Small intestine (tissue), 7 donors: Measurements from ENCODE around the gene CREB5. TPM values are rescaled to one million over a fixed set of nuclear protein-coding genes. Genes with fewer than 3 reads are reported as not detected.

Experiments
- DNase-seq, 2 donors: peaks; one replicate each; pipeline versions ENCODE4 v3.0.0 to v3.0.0-alpha.2; 2013
- FAIRE-seq: peaks from 2 replicates; lab custom pipeline; 2012; peaks lifted over from hg19 to GRCh38; lab: Jason Lieb, UNC
- H3K27ac ChIP-seq, 3 donors: one replicate each; pipeline ENCODE4 v1.5.1; 2013; ENCODE audit warnings: low read length in 2 of 3, mild to moderate bottlenecking in 2 of 3, control low read depth in 1 of 3, inconsistent platforms in 1 of 3, low read depth in 1 of 3, moderate library complexity in 1 of 3
- H3K27me3 ChIP-seq, 3 donors: one replicate each; pipeline ENCODE4 v1.6.1; 2013; ENCODE audit warnings: low read length in 3 of 3, inconsistent platforms in 1 of 3; ENCODE audit not compliant: control insufficient read depth in 3 of 3, insufficient read depth in 3 of 3
- H3K36me3 ChIP-seq, 3 donors: one replicate each; pipeline ENCODE4 v1.6.1; 2013; ENCODE audit warnings: low read length in 3 of 3, inconsistent platforms in 1 of 3, low read depth in 1 of 3, mild to moderate bottlenecking in 1 of 3, moderate library complexity in 1 of 3; ENCODE audit not compliant: control insufficient read depth in 3 of 3, insufficient read depth in 2 of 3
- H3K4me1 ChIP-seq, 3 donors: one replicate each; pipeline ENCODE4 v1.6.1; 2013; ENCODE audit warnings: low read length in 2 of 3, inconsistent platforms in 1 of 3, low read depth in 1 of 3, mild to moderate bottlenecking in 1 of 3, moderate library complexity in 1 of 3; ENCODE audit not compliant: control insufficient read depth in 3 of 3, insufficient read depth in 2 of 3
- H3K4me3 ChIP-seq, 3 donors: one replicate each; pipeline ENCODE4 v1.5.1; 2013; ENCODE audit warnings: low read length in 3 of 3, control low read depth in 1 of 3, inconsistent platforms in 1 of 3, low read depth in 1 of 3, mild to moderate bottlenecking in 1 of 3, moderate library complexity in 1 of 3
- H3K9me3 ChIP-seq, 2 donors: one replicate each; pipeline ENCODE4 v1.6.1; 2013; ENCODE audit warnings: low read depth in 1 of 2, low read length in 1 of 2; ENCODE audit not compliant: control insufficient read depth in 2 of 2, insufficient read depth in 1 of 2
- WGBS, 3 donors: extraction: QIAGEN DNeasy Blood & Tissue Kit; methylation state at CpG; one replicate each; pipeline ENCODE4 v1.1.7; 2013; 5-methylcytosine and 5-hydroxymethylcytosine counted together
- polyA plus RNA-seq, 4 donors: library from polyadenylated mRNA; stranded (reverse) in 3 of 4; unstranded in 1 of 4; fragments of 200-250 nt in 3 of 4; fragments of 120-200 nt in 1 of 4; gene quantifications; one replicate each; pipeline versions ENCODE4 v1.2.1 to v1.2.3, GENCODE V29; 2013
- donor health status: healthy with polysubstance abuse.
- donor health status: control.
- donor health status: control.
- donor health status: Bipolar disorder and iron deficiency.
- donor health status: healthy.

CREB5 gene
- polyA plus RNA-seq, 4 donors: 0.27 to 3.0 (median 1.8) TPM; not detected in 1

GRCh38 chr7:28684650-28685241 lies 272.4 kb downstream of the CREB5 start:
- no peak for DNase-seq
- WGBS, 3 donors: 44 to 66% (median 50%) methylated on average over 5 of the region's 5 CpGs
- no peak overlapping the region for H3K4me3 ChIP-seq

DNA sequence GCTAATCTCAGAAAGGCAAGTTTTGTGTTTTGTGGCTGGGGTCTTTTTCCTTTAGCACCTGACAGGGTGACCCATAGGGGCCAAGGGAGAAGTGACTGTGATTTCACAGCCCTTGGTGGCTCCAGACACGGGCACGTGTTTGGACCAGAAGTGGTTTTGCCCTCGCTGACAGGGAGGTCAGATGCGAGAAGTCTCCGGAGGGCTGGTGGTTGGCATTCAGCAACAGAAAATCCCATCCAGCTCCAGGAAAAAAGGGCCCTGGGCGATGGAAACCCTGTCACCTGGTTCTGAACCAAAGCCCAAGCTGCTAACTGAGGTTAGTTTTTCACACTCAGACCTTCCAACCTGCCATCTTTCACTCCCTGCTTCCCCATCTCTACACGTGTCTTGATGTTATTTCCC lies 272.9 kb downstream of the CREB5 start:
- WGBS, 3 donors: 44 to 51% (median 51%) methylated on average over 7 of the region's 7 CpGs
- peak overlapping the region in 2 of 3 donors; percentile 60 to 72 for H3K27ac ChIP-seq
- H3K4me1 ChIP-seq: peaks cover 0 to 3% (median 3%) of the 10 kb centered on the region in 3 donors
- no peak for DNase-seq
- H3K36me3 ChIP-seq: no peaks in the 10 kb centered on the region
- H3K27me3 ChIP-seq: peaks cover 0 to 6% (median 0%) of the 10 kb centered on the region in 3 donors
- no peak overlapping the region for H3K4me3 ChIP-seq
- no peak for FAIRE-seq
- no peaks in the 10 kb centered on the region for H3K9me3 ChIP-seq

More at GRCh38 chr7:28684650-28685241, 272.4 kb downstream of the CREB5 start:
- Histone ChIP-seq H3K36me3 (no peaks in the 10 kb centered on the region), H3K4me1 (peaks cover 0 to 3% (median 3%) of the 10 kb centered on the region in 3 donors), H3K27me3 (peaks cover 0 to 6% (median 0%) of the 10 kb centered on the region in 3 donors), H3K27ac (no peak overlapping the region), H3K9me3 (no peaks in the 10 kb centered on the region)
- FAIRE-seq: no peak

DNA sequence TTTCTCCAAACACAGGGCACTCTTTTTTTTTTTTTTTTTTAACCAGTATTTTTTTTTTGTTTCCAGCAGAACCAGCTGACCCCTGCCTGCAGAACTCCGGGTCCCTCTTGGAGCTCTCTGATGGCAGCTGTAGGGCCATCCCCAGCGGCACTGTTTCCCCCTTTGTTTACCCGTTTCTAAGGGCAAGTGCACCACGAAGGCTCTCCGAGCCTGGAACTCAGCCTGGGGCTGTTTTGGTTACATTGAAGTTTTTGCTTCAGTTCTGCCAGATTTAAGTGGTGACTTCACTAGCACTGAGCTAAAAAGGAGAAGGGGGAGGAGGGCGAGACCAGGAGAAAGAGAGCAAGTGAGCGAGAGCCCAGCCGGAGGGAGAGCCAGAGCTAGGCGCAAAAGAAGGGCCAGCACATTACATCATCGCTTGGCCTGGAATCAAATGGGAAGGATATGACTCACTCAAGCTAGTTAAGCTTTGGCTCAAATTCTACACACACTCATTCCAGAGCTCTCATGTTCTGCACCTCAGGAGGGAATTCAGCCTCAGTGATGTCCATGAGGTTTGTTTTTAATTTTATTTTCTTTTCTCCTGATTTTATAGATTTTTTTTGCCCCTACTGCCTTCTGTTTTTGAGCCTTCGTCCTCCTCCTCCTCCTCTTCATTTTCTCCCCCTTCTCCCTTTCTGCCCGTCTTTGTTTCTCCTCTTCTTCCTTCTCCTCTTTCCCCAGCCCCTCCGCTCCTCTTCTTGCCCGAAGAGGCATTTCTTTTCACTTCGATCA lies 273.5 kb downstream of the CREB5 start:
- peak; percentile 78 to 88 for DNase-seq
- Histone ChIP-seq H3K27ac (peak overlapping the region in 2 of 3 donors; percentile 66 to 72), H3K27me3 (peaks cover 0 to 6% (median 0%) of the 10 kb centered on the region in 3 donors), H3K4me3 (peak overlapping the region in 1 of 3 donors; percentile 44), H3K36me3 (no peaks in the 10 kb centered on the region), H3K9me3 (no peaks in the 10 kb centered on the region), H3K4me1 (peaks cover 0 to 3% (median 3%) of the 10 kb centered on the region in 3 donors)
- no peak for FAIRE-seq
- WGBS, 3 donors: 5 to 9% (median 7%) methylated on average over 15 of the region's 15 CpGs

DNA sequence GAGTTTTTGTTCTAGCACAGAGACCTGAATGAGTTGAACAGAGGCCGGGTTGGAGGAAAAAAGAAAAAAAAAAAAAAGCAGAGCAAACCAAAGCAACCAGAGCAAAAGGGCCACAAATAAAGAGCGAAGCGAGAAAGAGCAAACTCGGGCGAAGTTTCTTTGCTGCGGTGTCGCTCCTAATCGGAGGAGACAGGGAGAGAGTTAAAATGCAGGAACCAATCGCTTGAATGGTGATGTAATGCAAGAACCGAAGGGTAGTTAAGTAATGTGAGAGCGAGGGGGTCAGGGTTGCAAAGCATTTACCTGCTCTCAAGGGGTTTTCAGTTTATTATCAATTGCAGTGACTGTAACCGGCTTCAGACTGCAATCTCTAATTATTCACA lies 274.1 kb downstream of the CREB5 start:
- H3K27me3 ChIP-seq: peaks cover 0 to 6% (median 0%) of the 10 kb centered on the region in 3 donors
- H3K27ac ChIP-seq: peak overlapping the region in 2 of 3 donors; percentile 66 to 72
- H3K4me3 ChIP-seq: peak overlapping the region in 1 of 3 donors; percentile 44
- H3K4me1 ChIP-seq: peaks cover 0 to 3% (median 3%) of the 10 kb centered on the region in 3 donors
- H3K9me3 ChIP-seq: no peaks in the 10 kb centered on the region
- 6 to 11% (median 9%) methylated on average over 12 of the region's 12 CpGs for WGBS, 3 donors
- no peaks in the 10 kb centered on the region for H3K36me3 ChIP-seq
- FAIRE-seq (no peak), DNase-seq (peak in 1 of 2 donors; percentile 43)

GRCh38 chr7:28687537-28687936 lies 275.2 kb downstream of the CREB5 start:
- H3K27me3 ChIP-seq: peaks cover 0 to 6% (median 0%) of the 10 kb centered on the region in 3 donors

GRCh38 chr7:28688174-28688573 lies 275.9 kb downstream of the CREB5 start:
- Histone ChIP-seq H3K9me3 (no peaks in the 10 kb centered on the region), H3K27me3 (peaks cover 0 to 6% (median 0%) of the 10 kb centered on the region in 3 donors), H3K27ac (no peak overlapping the region), H3K4me3 (no peak overlapping the region), H3K4me1 (peaks cover 0 to 3% (median 3%) of the 10 kb centered on the region in 3 donors), H3K36me3 (no peaks in the 10 kb centered on the region)
- 64 to 77% (median 74%) methylated on average over 2 of the region's 2 CpGs for WGBS, 3 donors
- FAIRE-seq: no peak
- DNase-seq: no peak

More at GRCh38 chr7:28687537-28687936, 275.2 kb downstream of the CREB5 start:
- WGBS, 3 donors: 56 to 81% (median 74%) methylated on average over 4 of the region's 4 CpGs
- FAIRE-seq (no peak), DNase-seq (no peak)
- Histone ChIP-seq H3K9me3 (no peaks in the 10 kb centered on the region), H3K27ac (no peak overlapping the region), H3K4me3 (peak overlapping the region in 1 of 3 donors; percentile 13), H3K4me1 (peaks cover 0 to 3% (median 3%) of the 10 kb centered on the region in 3 donors), H3K36me3 (no peaks in the 10 kb centered on the region)

DNA sequence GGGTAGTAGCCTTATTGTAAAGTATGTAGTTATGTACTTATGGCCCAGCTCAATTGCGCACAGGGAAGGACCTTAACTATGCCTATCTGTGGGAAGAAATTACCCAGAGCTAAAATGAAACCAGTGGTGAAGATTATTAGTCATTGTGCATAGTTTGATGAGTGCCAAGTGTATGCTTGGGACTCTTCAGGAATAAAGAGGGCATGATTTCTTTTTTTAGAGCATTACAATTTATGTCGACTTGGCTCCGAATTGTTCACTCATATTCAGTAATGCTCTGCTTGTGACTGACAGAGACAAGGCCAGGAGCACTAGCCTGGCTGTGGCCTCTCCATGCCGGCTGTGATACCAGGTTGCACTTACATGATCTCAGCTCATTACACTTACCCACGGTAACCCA lies 276.3 kb downstream of the CREB5 start:
- no peaks in the 10 kb centered on the region for H3K36me3 ChIP-seq
- no peak for FAIRE-seq

More for the DNA sequence above, 276.3 kb downstream of the CREB5 start:
- no peak overlapping the region for H3K27ac ChIP-seq
- peaks cover 0 to 3% (median 3%) of the 10 kb centered on the region in 3 donors for H3K4me1 ChIP-seq
- no peaks in the 10 kb centered on the region for H3K9me3 ChIP-seq
- no peak for DNase-seq
- 83 to 93% (median 87%) methylated on average over 5 of the region's 5 CpGs for WGBS, 3 donors
- no peak overlapping the region for H3K4me3 ChIP-seq
- H3K27me3 ChIP-seq: peaks cover 0 to 6% (median 0%) of the 10 kb centered on the region in 3 donors
